IMR-90 (cell line): ENCODE measurements around the gene GRAMD1A. TPM values are rescaled to one million over a fixed set of nuclear protein-coding genes. Genes with fewer than 3 reads are reported as not detected.

Experiments used
- ATAC-seq: fragments of 200-7000 bp; cut with Tn5 transposase; 2 replicates; pipeline ENCODE4 v1.9.1; 2020; ENCODE audit warnings: low read depth, mild to moderate bottlenecking, moderate library complexity
- BruUV-seq: library from RNA; stranded (reverse); fragments of 400-500 nt; replicated peaks from 2 replicates; lab custom pipeline; 2021; lab: Mats Ljungman, UMichigan
- CTCF ChIA-PET: fragments of 300-600 bp; formaldehyde crosslinking; extraction: SDS; loops from one replicate; lab custom pipeline; 2021; ENCODE audit warnings: antibody characterized with exemption; lab: Yijun Ruan, JAX
- POLR2A ChIA-PET: fragments of 300-600 bp; sonication (Branson Sonifier 250); formaldehyde crosslinking; loops from one replicate; lab custom pipeline; 2022; ENCODE audit warnings: antibody characterized with exemption; ENCODE audit not compliant: unreplicated experiment; lab: Charles Lee
- DNase-seq: peaks from one replicate; pipeline ENCODE4 v3.0.0; 2013
- H2AFZ ChIP-seq: replicated peaks from 2 replicates; pipeline ENCODE3; 2013; ENCODE audit warnings: low read length, mild to moderate bottlenecking; ENCODE audit not compliant: poor library complexity
- H2AK5ac ChIP-seq: 2 replicates; pipeline ENCODE4 v1.6.1; 2013; ENCODE audit warnings: low read depth, low read length, inconsistent platforms
- H2AK9ac ChIP-seq: replicated peaks from 2 replicates; pipeline ENCODE3; 2013; ENCODE audit warnings: mild to moderate bottlenecking, low read depth, low read length, moderate library complexity; ENCODE audit not compliant: poor library complexity
- H2BK120ac ChIP-seq: 2 replicates; pipeline ENCODE4 v1.6.1; 2013; ENCODE audit warnings: low read depth, low read length, inconsistent platforms
- H2BK15ac ChIP-seq: 3 replicates; pipeline ENCODE4 v1.6.1; 2013; ENCODE audit warnings: low read depth, low read length, inconsistent platforms
- H2BK20ac ChIP-seq: 2 replicates; pipeline ENCODE4 v1.6.1; 2013; ENCODE audit warnings: low read depth, mild to moderate bottlenecking, inconsistent platforms, low read length, moderate library complexity
- H2BK5ac ChIP-seq: 2 replicates; pipeline ENCODE4 v1.6.1; 2013; ENCODE audit warnings: mild to moderate bottlenecking, low read depth, low read length, inconsistent platforms; ENCODE audit not compliant: poor library complexity, severe bottlenecking
- H3K14ac ChIP-seq: replicated peaks from 2 replicates; pipeline ENCODE4 v1.6.1; 2013; ENCODE audit warnings: low read depth, low read length, inconsistent platforms
- H3K18ac ChIP-seq: 2 replicates; pipeline ENCODE4 v1.6.1; 2013; ENCODE audit warnings: low read depth, low read length, control low read depth
- H3K23ac ChIP-seq: 2 replicates; pipeline ENCODE4 v1.6.1; 2013; ENCODE audit warnings: low read depth, low read length, inconsistent platforms
- H3K27ac ChIP-seq: 2 replicates; pipeline ENCODE4 v1.5.1; 2013; ENCODE audit warnings: mild to moderate bottlenecking, control low read depth, low read length; ENCODE audit not compliant: insufficient read depth
- H3K27me3 ChIP-seq: 2 replicates; pipeline ENCODE4 v1.6.1; 2013; ENCODE audit warnings: low read length; ENCODE audit not compliant: control insufficient read depth, insufficient read depth
- H3K36me3 ChIP-seq: 2 replicates; pipeline ENCODE4 v1.6.1; 2013; ENCODE audit warnings: low read length, mixed read lengths; ENCODE audit not compliant: control insufficient read depth, insufficient read depth
- H3K4ac ChIP-seq: 2 replicates; pipeline ENCODE4 v1.6.1; 2013; ENCODE audit warnings: low read depth, low read length, inconsistent platforms
- H3K4me1 ChIP-seq: 2 replicates; pipeline ENCODE4 v1.6.1; 2013; ENCODE audit warnings: low read length, mixed read lengths; ENCODE audit not compliant: control insufficient read depth, insufficient read depth
- H3K4me2 ChIP-seq: 2 replicates; pipeline ENCODE4 v1.6.1; 2013; ENCODE audit warnings: low read depth, mild to moderate bottlenecking, control low read depth, low read length, moderate library complexity
- H3K4me3 ChIP-seq: 2 replicates; pipeline ENCODE4 v1.5.1; 2013; ENCODE audit warnings: low read depth, mild to moderate bottlenecking, control low read depth, low read length, moderate library complexity; ENCODE audit not compliant: insufficient read depth
- H3K56ac ChIP-seq: 2 replicates; pipeline ENCODE4 v1.6.1; 2013; ENCODE audit warnings: low read length, inconsistent platforms; ENCODE audit not compliant: insufficient read depth; ENCODE audit errors: extremely low read depth
- H3K79me1 ChIP-seq, 2 experiments: 2 replicates each; pipeline ENCODE4 v1.6.1; 2013; ENCODE audit warnings: low read length in 2 of 2, inconsistent platforms in 1 of 2, low read depth in 1 of 2
- H3K9ac ChIP-seq: 2 replicates; pipeline ENCODE4 v1.6.1; 2013; ENCODE audit warnings: low read depth, low read length, control low read depth
- H3K9me1 ChIP-seq: 2 replicates; pipeline ENCODE4 v1.6.1; 2013; ENCODE audit warnings: low read length, inconsistent platforms; ENCODE audit not compliant: insufficient read depth
- H3K9me3 ChIP-seq: 2 replicates; pipeline ENCODE4 v1.6.1; 2013; ENCODE audit warnings: low read length; ENCODE audit not compliant: control insufficient read depth, insufficient read depth
- H4K20me1 ChIP-seq: 2 replicates; pipeline ENCODE4 v1.6.1; 2013; ENCODE audit warnings: low read length, inconsistent platforms; ENCODE audit not compliant: insufficient read depth
- H4K5ac ChIP-seq: 2 replicates; pipeline ENCODE4 v1.6.1; 2013; ENCODE audit warnings: mild to moderate bottlenecking, low read depth, low read length, control low read depth
- H4K8ac ChIP-seq, 2 experiments: 2 replicates each; pipeline ENCODE4 v1.6.1; 2013; ENCODE audit warnings: low read depth in 2 of 2, low read length in 2 of 2, control low read depth in 1 of 2, inconsistent platforms in 1 of 2
- H4K91ac ChIP-seq: 2 replicates; pipeline ENCODE4 v1.6.1; 2013; ENCODE audit warnings: low read depth, low read length, inconsistent platforms; ENCODE audit not compliant: insufficient read depth
- BHLHE40 ChIP-seq: fragments of 150-350 bp; IDR thresholded peaks from 2 replicates; pipeline ENCODE4 v1.6.1; 2016; ENCODE audit warnings: mild to moderate bottlenecking, low read depth, low read length
- CHD1 ChIP-seq: IDR thresholded peaks from 2 replicates; pipeline ENCODE4 v1.6.1; 2012; ENCODE audit warnings: low read depth, low read length, improper control_type of control experiment
- MXI1 ChIP-seq: IDR thresholded peaks from 2 replicates; pipeline ENCODE4 v1.6.1; 2012; ENCODE audit warnings: low read depth, mild to moderate bottlenecking, low read length, moderate library complexity, borderline replicate concordance
- NFE2L2 ChIP-seq: fragments of 150-350 bp; IDR thresholded peaks from 2 replicates; pipeline ENCODE4 v1.6.1; 2016; ENCODE audit warnings: low read depth, mild to moderate bottlenecking, low read length
- RAD21 ChIP-seq: IDR thresholded peaks from 2 replicates; pipeline ENCODE4 v1.6.1; 2012; ENCODE audit warnings: low read length, improper control_type of control experiment
- RCOR1 ChIP-seq: IDR thresholded peaks from 2 replicates; pipeline ENCODE4 v1.6.1; 2012; ENCODE audit warnings: mild to moderate bottlenecking, low read length, improper control_type of control experiment; ENCODE audit not compliant: insufficient replicate concordance
- RFX5 ChIP-seq: IDR thresholded peaks from 2 replicates; pipeline ENCODE4 v1.8.0; 2012; ENCODE audit warnings: low read depth, mild to moderate bottlenecking, low read length, moderate library complexity
- SMC3 ChIP-seq: fragments of 150-350 bp; IDR thresholded peaks from 2 replicates; pipeline ENCODE4 v1.6.1; 2016; ENCODE audit warnings: low read depth, mild to moderate bottlenecking, antibody characterized with exemption, low read length, moderate library complexity
- WGBS, 2 experiments: methylation state at CpG; one replicate each; pipeline versions ENCODE4 v1.1.5 to v1.1.7; 2013; ENCODE audit warnings: missing lambda C conversion rate in 2 of 2; ENCODE audit not compliant: insufficient read length in 1 of 2; ENCODE audit errors: extremely low coverage in 2 of 2; 5-methylcytosine and 5-hydroxymethylcytosine counted together
- dilution Hi-C: fragments of 300-500 bp; cut with HindIII; formaldehyde crosslinking; loops from one replicate; pipeline ENCODE4 v1.14.3; 2018; ENCODE audit warnings: low sequenced_read_pairs; ENCODE audit not compliant: unreplicated experiment
- in situ Hi-C: fragments of 300-500 bp; cut with MboI; formaldehyde crosslinking; loops from 3 replicates; pipeline ENCODE4 v1.14.3; 2019; ENCODE audit warnings: low sequenced_read_pairs, inconsistent platforms, mixed read lengths
- intact Hi-C: fragments of 100-400 bp; cut with micrococcal nuclease; formaldehyde crosslinking; loops from 2 replicates; pipeline ENCODE4 v1.10.0; 2022
- polyA plus RNA-seq, 3 experiments: library from polyadenylated mRNA; depleted of rRNA; stranded (reverse); fragments of >200 nt; gene quantifications; 2 replicates each; pipeline ENCODE4 v1.2.3, GENCODE V29; 2012; ENCODE audit warnings: low replicate concordance in 1 of 3
- total RNA-seq: library from RNA; depleted of rRNA; stranded (reverse); fragments of >200 nt; gene quantifications from 2 replicates; pipeline ENCODE4 v1.2.3, GENCODE V29; 2012
- TF ChIP-seq, protein P1 (sequence below): fragments of 150-350 bp; IDR thresholded peaks from 2 replicates; pipeline ENCODE4 v1.6.1; 2017; ENCODE audit warnings: mild to moderate bottlenecking, antibody characterized with exemption, low read length, low read depth

The GRAMD1A gene
- total and polyA plus RNA-seq, 2 of the 4 experiments (the other 2 are of a cell fraction), result 11.1 to 63.0 TPM

DNA sequence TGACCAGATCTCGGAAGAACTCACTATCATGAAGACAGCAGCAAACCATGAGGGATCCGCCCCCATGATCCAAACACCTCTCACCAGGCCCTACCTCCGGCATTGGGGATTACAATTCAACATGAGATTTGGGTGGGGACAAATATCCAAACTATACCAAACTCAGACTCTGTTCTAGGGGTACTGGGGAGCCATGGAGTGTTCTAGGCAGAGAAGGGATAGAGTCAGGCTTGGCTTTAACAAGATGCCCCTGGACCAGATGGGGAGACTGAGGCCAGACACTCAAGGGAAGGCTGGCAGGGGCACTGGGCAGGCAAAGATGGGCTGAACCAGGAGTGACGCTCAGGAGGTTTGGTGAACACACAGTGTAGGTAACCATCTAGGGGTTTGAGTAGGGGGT is 18.3 kb downstream of the GRAMD1A start:
- Histone ChIP-seq H2BK20ac (no peak overlapping the region), H3K36me3 (peaks cover 80% of the 10 kb centered on the region), H3K9me1 (no peaks in the 10 kb centered on the region), H2AK9ac (no peak overlapping the region), H3K18ac (no peak overlapping the region), H2BK5ac (no peak overlapping the region), H4K91ac (no peak overlapping the region), H3K27ac (no peak overlapping the region), H3K4me3 (no peak overlapping the region), H3K4ac (no peak overlapping the region), H3K4me1 (no peaks in the 10 kb centered on the region), H3K4me2 (no peak overlapping the region), H4K20me1 (no peaks in the 10 kb centered on the region), H2AFZ (no peak overlapping the region), H2BK15ac (no peak overlapping the region), H2BK120ac (no peak overlapping the region), H3K14ac (no peak overlapping the region), H3K9ac (no peak overlapping the region), H4K5ac (no peak overlapping the region), H3K56ac (no peak overlapping the region), H3K9me3 (no peaks in the 10 kb centered on the region), H3K79me1 (peaks cover 0 to 4% of the 10 kb centered on the region in 2 experiments; a peak in 3 of 4 replicates), H3K23ac (no peak overlapping the region), H4K8ac (no peak overlapping the region), H3K27me3 (no peaks in the 10 kb centered on the region), H2AK5ac (no peak overlapping the region)
- TF ChIP-seq NFE2L2 (no peak), CHD1 (no peak), RAD21 (no peak), SMC3 (no peak), RCOR1 (no peak), BHLHE40 (no peak), MXI1 (no peak), RFX5 (no peak)
- TF ChIP-seq, protein P1, sequence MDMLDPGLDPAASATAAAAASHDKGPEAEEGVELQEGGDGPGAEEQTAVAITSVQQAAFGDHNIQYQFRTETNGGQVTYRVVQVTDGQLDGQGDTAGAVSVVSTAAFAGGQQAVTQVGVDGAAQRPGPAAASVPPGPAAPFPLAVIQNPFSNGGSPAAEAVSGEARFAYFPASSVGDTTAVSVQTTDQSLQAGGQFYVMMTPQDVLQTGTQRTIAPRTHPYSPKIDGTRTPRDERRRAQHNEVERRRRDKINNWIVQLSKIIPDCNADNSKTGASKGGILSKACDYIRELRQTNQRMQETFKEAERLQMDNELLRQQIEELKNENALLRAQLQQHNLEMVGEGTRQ, result no peak
- intact Hi-C loops (no loop called here), dilution Hi-C loops (no loop called here), in situ Hi-C loops (no loop called here)
- CTCF ChIA-PET, result no interaction called here
- ATAC-seq (no peak), DNase-seq (no peak)
- WGBS, 2 experiments, result 86% methylated on average over 1 of the region's 4 CpGs; no CpG with 5 or more reads in 1 of the 2 experiments
- POLR2A ChIA-PET, result no interaction called here
- BruUV-seq, result no TSS peak
